ENCODE data around the gene MGA.

DNA sequence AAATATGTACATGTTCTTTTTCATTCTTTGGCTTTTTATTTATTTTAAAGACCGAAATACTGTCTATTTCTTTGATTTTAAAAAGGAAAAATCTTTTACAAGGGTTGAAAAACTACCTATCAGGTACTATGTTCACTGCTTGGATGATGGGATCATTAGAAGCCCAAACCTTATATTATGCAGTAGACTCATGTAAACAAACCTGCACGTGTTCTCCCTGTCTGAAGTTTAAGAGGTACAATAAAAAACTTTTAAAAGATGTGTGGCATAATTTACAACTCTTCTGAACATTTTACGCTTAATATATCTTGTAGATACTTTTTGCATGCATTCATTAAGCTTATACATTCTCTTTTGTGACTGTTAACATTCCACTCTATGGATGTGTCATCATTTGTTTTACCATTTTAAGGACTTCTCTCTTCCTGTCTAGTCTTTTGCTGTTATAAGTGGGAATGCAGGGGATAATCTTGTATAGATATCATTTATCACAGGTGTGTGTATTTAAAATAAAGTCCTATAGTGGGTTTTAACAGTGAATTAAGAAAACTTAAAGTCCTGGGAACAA, 6.2 kb downstream of the MGA start:
- TF ChIP-seq, protein P1, sequence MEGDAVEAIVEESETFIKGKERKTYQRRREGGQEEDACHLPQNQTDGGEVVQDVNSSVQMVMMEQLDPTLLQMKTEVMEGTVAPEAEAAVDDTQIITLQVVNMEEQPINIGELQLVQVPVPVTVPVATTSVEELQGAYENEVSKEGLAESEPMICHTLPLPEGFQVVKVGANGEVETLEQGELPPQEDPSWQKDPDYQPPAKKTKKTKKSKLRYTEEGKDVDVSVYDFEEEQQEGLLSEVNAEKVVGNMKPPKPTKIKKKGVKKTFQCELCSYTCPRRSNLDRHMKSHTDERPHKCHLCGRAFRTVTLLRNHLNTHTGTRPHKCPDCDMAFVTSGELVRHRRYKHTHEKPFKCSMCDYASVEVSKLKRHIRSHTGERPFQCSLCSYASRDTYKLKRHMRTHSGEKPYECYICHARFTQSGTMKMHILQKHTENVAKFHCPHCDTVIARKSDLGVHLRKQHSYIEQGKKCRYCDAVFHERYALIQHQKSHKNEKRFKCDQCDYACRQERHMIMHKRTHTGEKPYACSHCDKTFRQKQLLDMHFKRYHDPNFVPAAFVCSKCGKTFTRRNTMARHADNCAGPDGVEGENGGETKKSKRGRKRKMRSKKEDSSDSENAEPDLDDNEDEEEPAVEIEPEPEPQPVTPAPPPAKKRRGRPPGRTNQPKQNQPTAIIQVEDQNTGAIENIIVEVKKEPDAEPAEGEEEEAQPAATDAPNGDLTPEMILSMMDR (IDR thresholded peaks at IDR 0.05), result no peak
- TF ChIP-seq POLR2A (IDR thresholded peaks at IDR 0.05) (no peak), POLR2AphosphoS5 (IDR thresholded peaks at IDR 0.05) (peak; percentile 68)
